Liver (tissue), 9 donors: ENCODE data around the gene PARVB. TPM values are rescaled to one million over a fixed set of nuclear protein-coding genes. Genes with fewer than 3 reads are reported as not detected.

Experiments
- DNase-seq: peaks from one replicate; pipeline ENCODE4 v3.0.0-alpha.2; 2017; ENCODE audit warnings: low spot score
- H3K27ac ChIP-seq, 2 donors: one replicate each; pipeline ENCODE4 v1.7.0; 2013; ENCODE audit warnings: inconsistent platforms in 2 of 2, low read length in 2 of 2, control low read depth in 1 of 2, low read depth in 1 of 2, mild to moderate bottlenecking in 1 of 2
- H3K27me3 ChIP-seq, 4 donors: one replicate each; pipeline versions ENCODE4 v1.6.1 to v1.7.0; 2013; ENCODE audit warnings: low read length in 3 of 4, inconsistent platforms in 1 of 4, mild to moderate bottlenecking in 1 of 4, moderate library complexity in 1 of 4; ENCODE audit not compliant: control insufficient read depth in 4 of 4, insufficient read depth in 4 of 4
- H3K36me3 ChIP-seq, 4 donors: one replicate each; pipeline versions ENCODE4 v1.6.1 to v1.7.0; 2013; ENCODE audit warnings: low read length in 3 of 4, mild to moderate bottlenecking in 3 of 4, low read depth in 1 of 4, moderate library complexity in 1 of 4; ENCODE audit not compliant: control insufficient read depth in 4 of 4, insufficient read depth in 3 of 4
- H3K4me1 ChIP-seq, 4 donors: one replicate each; pipeline versions ENCODE4 v1.6.1 to v1.7.0; 2013; ENCODE audit warnings: low read length in 3 of 4, mild to moderate bottlenecking in 3 of 4, moderate library complexity in 1 of 4; ENCODE audit not compliant: control insufficient read depth in 4 of 4, insufficient read depth in 4 of 4
- H3K4me3 ChIP-seq, 3 donors: one replicate each; pipeline versions ENCODE4 v1.6.1 to v1.7.0; 2013; ENCODE audit warnings: low read length in 3 of 3, control low read depth in 1 of 3, low read depth in 1 of 3, mild to moderate bottlenecking in 1 of 3
- H3K9ac ChIP-seq, 2 donors: one replicate each; pipeline ENCODE4 v1.7.0; 2013; ENCODE audit warnings: low read length in 2 of 2, mild to moderate bottlenecking in 2 of 2, moderate library complexity in 2 of 2, control low read depth in 1 of 2, low read depth in 1 of 2
- H3K9me3 ChIP-seq, 4 donors: one replicate each; pipeline versions ENCODE4 v1.6.1 to v1.7.0; 2013; ENCODE audit warnings: low read length in 3 of 4; ENCODE audit not compliant: control insufficient read depth in 4 of 4
- ATF3 ChIP-seq: IDR thresholded peaks from 2 replicates; pipeline ENCODE4 v1.6.1; 2016; ENCODE audit warnings: antibody characterized with exemption
- EGR1 ChIP-seq, 2 donors: IDR thresholded peaks; 2 replicates each; pipeline ENCODE4 v1.6.1; 2016 to 2018; ENCODE audit warnings: antibody characterized with exemption in 2 of 2, low read depth in 2 of 2
- FOXA1 ChIP-seq: IDR thresholded peaks from 2 replicates; pipeline ENCODE4 v1.6.1; 2016; ENCODE audit warnings: antibody characterized with exemption
- FOXA2 ChIP-seq: IDR thresholded peaks from 2 replicates; pipeline ENCODE4 v1.6.1; 2016; ENCODE audit warnings: antibody characterized with exemption
- GABPA ChIP-seq, 2 donors: IDR thresholded peaks in 1 of 2; conservative IDR thresholded peaks in 1 of 2; 2 replicates each; pipeline ENCODE4 v1.6.1; 2016; ENCODE audit warnings: antibody characterized with exemption in 2 of 2, mild to moderate bottlenecking in 1 of 2, moderate library complexity in 1 of 2
- HNF4A ChIP-seq, 2 donors: conservative IDR thresholded peaks; 2 replicates each; pipeline ENCODE4 v1.6.1; 2016; ENCODE audit warnings: antibody characterized with exemption in 2 of 2, mild to moderate bottlenecking in 2 of 2
- HNF4G ChIP-seq: IDR thresholded peaks from 2 replicates; pipeline ENCODE4 v1.6.1; 2016; ENCODE audit warnings: antibody characterized with exemption
- JUND ChIP-seq, 2 donors: IDR thresholded peaks; 2 replicates each; pipeline ENCODE4 v1.6.1; 2016; ENCODE audit warnings: antibody characterized with exemption in 2 of 2
- NR2F2 ChIP-seq: IDR thresholded peaks from 2 replicates; pipeline ENCODE4 v1.6.1; 2016; ENCODE audit warnings: antibody characterized with exemption
- RAD21 ChIP-seq, 2 donors: IDR thresholded peaks; 2 replicates each; pipeline ENCODE4 v1.6.1; 2016; ENCODE audit warnings: antibody characterized with exemption in 2 of 2, mild to moderate bottlenecking in 2 of 2
- REST ChIP-seq: IDR thresholded peaks from 2 replicates; pipeline ENCODE4 v1.6.1; 2016; ENCODE audit warnings: antibody characterized with exemption, mild to moderate bottlenecking
- SP1 ChIP-seq: IDR thresholded peaks from 2 replicates; pipeline ENCODE4 v1.6.1; 2018; ENCODE audit warnings: antibody characterized with exemption, mild to moderate bottlenecking
- TAF1 ChIP-seq: conservative IDR thresholded peaks from 2 replicates; pipeline ENCODE4 v1.6.1; 2016; ENCODE audit warnings: antibody characterized with exemption, mild to moderate bottlenecking
- YY1 ChIP-seq: IDR thresholded peaks from 2 replicates; pipeline ENCODE4 v1.6.1; 2016; ENCODE audit warnings: antibody characterized with exemption, mild to moderate bottlenecking
- WGBS: extraction: QIAGEN DNeasy Blood & Tissue Kit; methylation state at CpG from one replicate; pipeline ENCODE4 v1.1.7; 2013; 5-methylcytosine and 5-hydroxymethylcytosine counted together
- polyA plus RNA-seq, 2 donors: library from polyadenylated mRNA; stranded (reverse) in 1 of 2; unstranded in 1 of 2; fragments of 200-250 nt in 1 of 2; fragments of >200 nt in 1 of 2; fragmentation: Nextera tagmentation in 1 of 2; extraction: Ambion mirVana in 1 of 2; gene quantifications; one replicate each; pipeline versions ENCODE4 v1.2.1 to v1.2.3, GENCODE V29; 2013 to 2015
- total RNA-seq, 2 donors: library from RNA; depleted of rRNA; stranded (reverse); fragments of >200 nt; gene quantifications; one replicate each; pipeline ENCODE4 v1.2.3, GENCODE V29; 2014
- TF ChIP-seq, protein P1 (sequence below): fragments of 150-350 bp; IDR thresholded peaks from 2 replicates; pipeline ENCODE4 v1.5.1; 2017; ENCODE audit warnings: improper control_type of control experiment, low read depth, low read length; ENCODE audit not compliant: missing input control
- TF ChIP-seq, protein P2 (sequence below): IDR thresholded peaks from 2 replicates; pipeline ENCODE4 v1.6.1; 2016; ENCODE audit warnings: antibody characterized with exemption
- TF ChIP-seq, protein P3 (sequence below): IDR thresholded peaks from 2 replicates; pipeline ENCODE4 v1.6.1; 2016; ENCODE audit warnings: antibody characterized with exemption
- donor health status: healthy.
- donor health status: healthy.
- donor health status: healthy.
- donor health status: healthy.
- donor health status: healthy.

Gene PARVB
- total and polyA plus RNA-seq, 4 donors = 3.2 to 55.5 (median 17.7) TPM

DNA sequence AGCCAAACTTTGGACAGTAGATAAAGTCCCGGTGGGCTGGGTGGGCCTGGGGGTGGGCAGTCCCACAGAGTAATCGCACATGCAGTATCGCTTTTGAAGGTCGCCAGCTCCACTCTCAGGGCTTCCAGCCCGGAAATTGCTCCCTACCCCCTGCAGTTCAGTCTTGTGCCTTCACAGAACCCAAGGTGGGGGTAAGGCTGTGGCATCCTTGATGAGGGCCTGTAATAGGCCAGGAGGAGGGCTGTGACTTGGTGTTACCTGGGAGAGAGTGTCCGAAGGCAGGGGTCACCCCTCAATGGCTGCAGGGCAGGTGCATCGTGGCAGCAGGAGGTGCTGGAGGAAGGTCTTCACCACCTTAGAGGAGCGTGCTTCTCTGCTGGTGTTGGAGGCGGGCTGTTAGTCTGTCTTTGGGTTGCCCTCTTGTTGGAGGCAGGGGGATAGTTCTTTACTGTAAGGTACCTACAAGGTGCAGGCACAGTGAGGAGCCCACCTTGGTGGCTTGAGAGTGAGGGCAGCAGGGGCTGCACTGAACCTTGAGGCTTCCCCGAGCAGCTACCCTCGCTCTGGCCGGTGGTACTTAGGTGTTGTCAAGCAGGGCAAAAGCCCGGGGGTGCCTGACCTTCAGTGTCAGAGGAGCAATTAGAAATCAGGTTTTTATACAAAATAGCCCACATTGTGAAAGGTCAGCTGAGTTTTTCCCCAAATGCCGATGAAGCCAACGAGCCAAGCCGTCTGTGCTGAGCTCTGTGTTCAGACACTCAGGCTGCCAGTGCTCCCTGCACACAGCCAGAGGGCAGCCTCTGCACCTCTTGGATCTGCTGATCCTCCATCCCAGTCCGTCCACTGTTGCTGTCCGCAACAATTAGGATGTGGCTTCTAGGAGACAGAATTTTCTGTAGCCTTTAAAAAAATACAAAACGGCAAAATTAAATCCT, 47.0 kb upstream of the PARVB start (continued):
- TF ChIP-seq REST = no peak

DNA sequence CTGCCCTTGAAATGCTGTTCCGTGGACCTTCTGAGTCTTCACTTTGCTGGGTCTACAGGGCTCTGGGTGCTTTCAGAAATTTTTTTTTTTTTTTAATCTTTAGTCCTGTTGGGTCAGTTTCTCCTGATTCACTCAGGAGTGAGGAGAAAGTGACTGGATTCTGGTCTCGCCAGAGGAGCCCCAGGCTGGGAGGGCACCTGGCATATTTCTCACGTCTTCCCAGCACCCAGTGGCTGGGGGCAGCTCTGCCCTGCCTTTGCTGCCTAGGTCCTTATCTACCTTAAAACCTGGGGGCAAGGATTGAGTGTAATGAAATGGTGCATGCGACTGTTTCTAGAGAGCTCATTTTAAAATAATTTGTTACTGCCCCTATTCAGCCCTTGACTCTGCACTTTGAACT, 45.5 kb upstream of the PARVB start:
- TF ChIP-seq JUND (IDR thresholded peaks at IDR 0.05) (no peak), HNF4G (no peak), RAD21 (IDR thresholded peaks at IDR 0.05) (no peak), NR2F2 (no peak), HNF4A (conservative IDR thresholded peaks at IDR 0.05) (no peak), TAF1 (no peak), YY1 (no peak), GABPA (IDR thresholded peaks at IDR 0.05 in 1 of 2, conservative IDR thresholded peaks at IDR 0.05 in 1 of 2) (no peak), SP1 (no peak), ATF3 (no peak), REST (no peak), FOXA1 (no peak), FOXA2 (no peak), EGR1 (IDR thresholded peaks at IDR 0.05; ENCODE audit: low read depth in 2 of 2) (no peak)
- TF ChIP-seq, protein P1, sequence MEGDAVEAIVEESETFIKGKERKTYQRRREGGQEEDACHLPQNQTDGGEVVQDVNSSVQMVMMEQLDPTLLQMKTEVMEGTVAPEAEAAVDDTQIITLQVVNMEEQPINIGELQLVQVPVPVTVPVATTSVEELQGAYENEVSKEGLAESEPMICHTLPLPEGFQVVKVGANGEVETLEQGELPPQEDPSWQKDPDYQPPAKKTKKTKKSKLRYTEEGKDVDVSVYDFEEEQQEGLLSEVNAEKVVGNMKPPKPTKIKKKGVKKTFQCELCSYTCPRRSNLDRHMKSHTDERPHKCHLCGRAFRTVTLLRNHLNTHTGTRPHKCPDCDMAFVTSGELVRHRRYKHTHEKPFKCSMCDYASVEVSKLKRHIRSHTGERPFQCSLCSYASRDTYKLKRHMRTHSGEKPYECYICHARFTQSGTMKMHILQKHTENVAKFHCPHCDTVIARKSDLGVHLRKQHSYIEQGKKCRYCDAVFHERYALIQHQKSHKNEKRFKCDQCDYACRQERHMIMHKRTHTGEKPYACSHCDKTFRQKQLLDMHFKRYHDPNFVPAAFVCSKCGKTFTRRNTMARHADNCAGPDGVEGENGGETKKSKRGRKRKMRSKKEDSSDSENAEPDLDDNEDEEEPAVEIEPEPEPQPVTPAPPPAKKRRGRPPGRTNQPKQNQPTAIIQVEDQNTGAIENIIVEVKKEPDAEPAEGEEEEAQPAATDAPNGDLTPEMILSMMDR = no peak
- TF ChIP-seq, protein P2, sequence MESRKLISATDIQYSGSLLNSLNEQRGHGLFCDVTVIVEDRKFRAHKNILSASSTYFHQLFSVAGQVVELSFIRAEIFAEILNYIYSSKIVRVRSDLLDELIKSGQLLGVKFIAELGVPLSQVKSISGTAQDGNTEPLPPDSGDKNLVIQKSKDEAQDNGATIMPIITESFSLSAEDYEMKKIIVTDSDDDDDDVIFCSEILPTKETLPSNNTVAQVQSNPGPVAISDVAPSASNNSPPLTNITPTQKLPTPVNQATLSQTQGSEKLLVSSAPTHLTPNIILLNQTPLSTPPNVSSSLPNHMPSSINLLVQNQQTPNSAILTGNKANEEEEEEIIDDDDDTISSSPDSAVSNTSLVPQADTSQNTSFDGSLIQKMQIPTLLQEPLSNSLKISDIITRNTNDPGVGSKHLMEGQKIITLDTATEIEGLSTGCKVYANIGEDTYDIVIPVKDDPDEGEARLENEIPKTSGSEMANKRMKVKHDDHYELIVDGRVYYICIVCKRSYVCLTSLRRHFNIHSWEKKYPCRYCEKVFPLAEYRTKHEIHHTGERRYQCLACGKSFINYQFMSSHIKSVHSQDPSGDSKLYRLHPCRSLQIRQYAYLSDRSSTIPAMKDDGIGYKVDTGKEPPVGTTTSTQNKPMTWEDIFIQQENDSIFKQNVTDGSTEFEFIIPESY = no peak
- TF ChIP-seq, protein P3, sequence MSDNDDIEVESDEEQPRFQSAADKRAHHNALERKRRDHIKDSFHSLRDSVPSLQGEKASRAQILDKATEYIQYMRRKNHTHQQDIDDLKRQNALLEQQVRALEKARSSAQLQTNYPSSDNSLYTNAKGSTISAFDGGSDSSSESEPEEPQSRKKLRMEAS = no peak

More for the DNA sequence above, 45.5 kb upstream of the PARVB start:
- H3K36me3 ChIP-seq = peaks cover 26 to 82% (median 65%) of the 10 kb centered on the region in 4 donors
- H3K4me3 ChIP-seq = no peak overlapping the region
- no peaks in the 10 kb centered on the region for H3K27me3 ChIP-seq
- no peaks in the 10 kb centered on the region for H3K9me3 ChIP-seq
- H3K9ac ChIP-seq = no peak overlapping the region
- WGBS = 97% methylated on average over 4 of the region's 4 CpGs
- no peak for DNase-seq
- H3K4me1 ChIP-seq = no peaks in the 10 kb centered on the region
- H3K27ac ChIP-seq = no peak overlapping the region
